ENCODE measurements around the gene KCNK10. TPM values are rescaled to one million over a fixed set of nuclear protein-coding genes. Genes with fewer than 3 reads are reported as not detected.

Gene KCNK10
- polyA plus RNA-seq, 4 donors = 0.22 to 0.30 (median 0.26) TPM

DNA sequence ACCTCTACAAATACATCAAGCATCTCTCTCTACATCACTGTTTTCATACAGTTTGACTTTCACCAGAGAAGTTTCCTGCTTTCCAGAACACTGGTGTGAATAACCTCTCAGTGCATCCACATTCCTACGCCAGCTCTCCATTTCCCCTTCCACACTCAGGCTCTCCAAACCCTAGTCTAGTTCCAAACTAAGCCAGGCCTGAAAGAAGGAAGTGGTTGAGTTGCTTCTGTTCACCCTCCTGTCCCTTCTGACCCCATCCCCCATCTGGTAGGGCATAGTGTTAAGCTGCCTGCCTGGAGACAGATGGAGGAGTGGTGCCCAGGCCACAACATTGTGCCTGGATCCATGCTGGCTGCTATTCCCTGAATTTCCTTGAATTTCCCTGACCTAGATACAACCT lies 185.7 kb downstream of the KCNK10 start:
- DNase-seq (ENCODE audit: low read depth in 4 of 4, low spot score in 2 of 4) = no peak

Other genes with a start within 250 kb of the KCNK10 start
- gene SPATA7, start 62.4 kb upstream of the KCNK10 start, polyA plus RNA-seq (ENCODE audit: insufficient read length in 4 of 4) = 10 to 100 TPM; 23.6 to 32.0 (median 25.1) TPM
- gene PTPN21, start 231.7 kb upstream of the KCNK10 start, polyA plus RNA-seq (ENCODE audit: insufficient read length in 4 of 4) = 10 to 100 TPM; 37.2 to 40.2 (median 38.8) TPM
- gene ZC3H14, start 239.8 kb upstream of the KCNK10 start, polyA plus RNA-seq (ENCODE audit: insufficient read length in 4 of 4) = 100 to 1,000 TPM in 2 of 4 donors, 10 to 100 TPM in 2; 79.6 to 114 (median 101) TPM

Data from left renal cortex interstitium (tissue), 4 donors.